ENCODE measurements around the gene SSC5D.

The SSC5D gene

GRCh38 chr19:55567708-55568328, 79.6 kb downstream of the SSC5D start:
- no peak for DNase-seq

Data from CD4-positive, alpha-beta T cell treated with Interleukin-17A for 4 hours (primary cell).